ENCODE results near the gene ANKRD36.

GRCh38 chr2:97095661-97096060, 17.3 kb upstream of the ANKRD36 start:
- TF ChIP-seq TAF1 (IDR thresholded peaks at IDR 0.05; ENCODE audit: low read depth, low read length) (no peak), POLR2AphosphoS5 (IDR thresholded peaks at IDR 0.05; ENCODE audit: low read depth, low read length) (no peak)
